Measurements from ENCODE around the gene LAMA3. TPM values are rescaled to one million over a fixed set of nuclear protein-coding genes. Genes with fewer than 3 reads are reported as not detected.

LAMA3 gene
- total RNA-seq, 1 donor from 2014 or later = 3.5 TPM

GRCh38 chr18:23902396-23902795, 213.1 kb downstream of the LAMA3 start:
- intact Hi-C loops (cut with micrococcal nuclease) = no loop called here
- Histone ChIP-seq H3K27ac (replicated peaks) (no peak overlapping the region), H3K36me3 (peaks cover 19% of the 10 kb centered on the region), H3K4me1 (peaks cover 8% of the 10 kb centered on the region), H3K9me3 (replicated peaks) (no peaks in the 10 kb centered on the region), H3K27me3 (ENCODE audit: low read depth) (no peaks in the 10 kb centered on the region), H3K4me3 (no peak overlapping the region)
- DNase-seq = no peak
- TF ChIP-seq CTCF (IDR thresholded peaks at IDR 0.05; ENCODE audit: borderline replicate concordance) = no peak

GRCh38 chr18:23903971-23904370, 214.7 kb downstream of the LAMA3 start:
- H3K4me1 ChIP-seq = peaks cover 8% of the 10 kb centered on the region
- DNase-seq = peak; percentile 33
- H3K9me3 ChIP-seq (replicated peaks) = no peaks in the 10 kb centered on the region
- H3K27ac ChIP-seq (replicated peaks) = no peak overlapping the region
- H3K4me3 ChIP-seq = no peak overlapping the region
- H3K27me3 ChIP-seq (ENCODE audit: low read depth) = no peaks in the 10 kb centered on the region
- H3K36me3 ChIP-seq = peaks cover 27% of the 10 kb centered on the region
- TF ChIP-seq CTCF (IDR thresholded peaks at IDR 0.05; ENCODE audit: borderline replicate concordance) = no peak
- intact Hi-C loops (cut with micrococcal nuclease) = no loop called here

- Histone ChIP-seq H3K4me1 (no peaks in the 10 kb centered on the region), H3K27me3 (ENCODE audit: low read depth) (no peaks in the 10 kb centered on the region), H3K4me3 (no peak overlapping the region), H3K36me3 (peaks cover 43% of the 10 kb centered on the region), H3K27ac (replicated peaks) (no peak overlapping the region), H3K9me3 (replicated peaks) (no peaks in the 10 kb centered on the region)
- no peak for TF ChIP-seq CTCF (IDR thresholded peaks at IDR 0.05; ENCODE audit: borderline replicate concordance)
- intact Hi-C loops (cut with micrococcal nuclease) = no loop called here
- no peak for DNase-seq
Observed at GRCh38 chr18:23906658-23907057, 217.4 kb downstream of the LAMA3 start.

- DNase-seq = no peak
- Histone ChIP-seq H3K4me1 (no peaks in the 10 kb centered on the region), H3K4me3 (no peak overlapping the region), H3K9me3 (replicated peaks) (no peaks in the 10 kb centered on the region), H3K27ac (replicated peaks) (no peak overlapping the region), H3K36me3 (peaks cover 51% of the 10 kb centered on the region), H3K27me3 (ENCODE audit: low read depth) (no peaks in the 10 kb centered on the region)
- intact Hi-C loops (cut with micrococcal nuclease) = no loop called here
- TF ChIP-seq CTCF (IDR thresholded peaks at IDR 0.05; ENCODE audit: borderline replicate concordance) = no peak
Observed at GRCh38 chr18:23908827-23909226, 219.6 kb downstream of the LAMA3 start.

GRCh38 chr18:23910032-23910431, 220.8 kb downstream of the LAMA3 start:
- H3K36me3 ChIP-seq = peaks cover 46% of the 10 kb centered on the region
- no peak for DNase-seq
- intact Hi-C loops (cut with micrococcal nuclease) = no loop called here

More at GRCh38 chr18:23910032-23910431, 220.8 kb downstream of the LAMA3 start:
- H3K4me1 ChIP-seq = no peaks in the 10 kb centered on the region
- no peak overlapping the region for H3K27ac ChIP-seq (replicated peaks)
- no peak for TF ChIP-seq CTCF (IDR thresholded peaks at IDR 0.05; ENCODE audit: borderline replicate concordance)
- H3K4me3 ChIP-seq = no peak overlapping the region
- H3K27me3 ChIP-seq (ENCODE audit: low read depth) = no peaks in the 10 kb centered on the region
- H3K9me3 ChIP-seq (replicated peaks) = no peaks in the 10 kb centered on the region
